Measurements from ENCODE around the gene ERFE.

GRCh38 chr2:238142382-238143205 lies 16.2 kb upstream of the ERFE start:
- TF ChIP-seq CTCF (IDR thresholded peaks at IDR 0.05 in 2 of 3, conservative IDR thresholded peaks at IDR 0.05 in 1 of 3; ENCODE audit: insufficient read depth in 2 of 3, low read depth in 1 of 3, low read length in 3 of 3): no peak
- no peak for TF ChIP-seq RFX5 (IDR thresholded peaks at IDR 0.05; ENCODE audit: low read depth, low read length)
- TF ChIP-seq TFAP4 (CRISPR knock-in tag; IDR thresholded peaks at IDR 0.05; ENCODE audit: borderline replicate concordance): no peak
- no peak for TF ChIP-seq HMBOX1 (IDR thresholded peaks at IDR 0.05)
- no peak for TF ChIP-seq DEAF1 (CRISPR knock-in tag; IDR thresholded peaks at IDR 0.05)
- TF ChIP-seq PRDM10 (IDR thresholded peaks at IDR 0.05; ENCODE audit: partially characterized antibody): no peak
- TF ChIP-seq FOXK1 (CRISPR knock-in tag; IDR thresholded peaks at IDR 0.05; ENCODE audit: borderline replicate concordance): no peak
- TF ChIP-seq EZH2 (IDR thresholded peaks at IDR 0.05; ENCODE audit: borderline replicate concordance, low read depth, low read length): no peak
- no peak for TF ChIP-seq POLR2A (conservative IDR thresholded peaks at IDR 0.05)

All from K562 (cell line).